HG03354 (cell line): ENCODE measurements around the gene CD68.
A peak's percentile ranks its signal among the peaks of the same experiment; 100 is the strongest.

Experiments
- ATAC-seq: cut with Tn5 transposase; IDR thresholded peaks from one replicate; pipeline ENCODE4 v1.9.1; 2021; ENCODE audit warnings: mild to moderate bottlenecking; ENCODE audit not compliant: unreplicated experiment, poor library complexity, severe bottlenecking

Gene CD68

GRCh38 chr17:7579001-7579833, at the start of gene CD68:
Gene CD68, plus strand, starts transcription at chr17:7579638. Its CDS starts 40 bp downstream, at chr17:7579678.
- peak; percentile 40 for ATAC-seq

GRCh38 chr17:7530023-7530900, 49.2 kb upstream of the CD68 start:
- ATAC-seq, result no peak

GRCh38 chr17:7538050-7538449, 41.4 kb upstream of the CD68 start:
- no peak for ATAC-seq

DNA sequence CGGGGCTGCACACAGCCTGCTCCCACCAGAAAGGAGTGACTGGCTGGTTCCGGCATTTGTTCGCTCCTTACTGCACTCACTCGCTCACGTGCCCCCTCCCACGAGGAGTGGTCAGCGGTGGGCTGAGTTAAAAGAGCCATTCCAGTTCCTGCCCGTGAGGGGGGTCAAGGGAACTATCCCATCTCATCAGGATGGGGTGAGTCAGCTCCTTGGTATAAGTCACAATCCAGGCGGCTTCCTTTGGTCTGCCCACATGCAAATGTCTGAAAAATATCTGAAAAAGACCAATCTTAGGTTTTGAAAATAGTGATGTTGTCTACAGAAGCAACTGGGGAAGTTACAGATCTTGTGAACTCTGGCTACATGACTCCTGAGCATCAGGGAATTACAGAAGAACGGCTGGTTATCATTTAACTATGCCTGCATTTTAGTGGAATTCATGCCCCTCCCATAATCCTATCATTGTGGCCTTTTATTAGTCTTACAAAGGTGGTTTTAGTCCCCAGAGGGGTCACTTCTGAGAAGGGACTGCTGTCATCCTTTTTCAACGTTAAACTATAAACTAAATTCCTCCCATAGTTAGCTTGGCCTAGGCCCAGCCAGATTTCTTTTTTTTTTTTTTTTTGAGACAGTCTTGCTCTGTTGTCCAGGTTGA, 40.4 kb upstream of the CD68 start:
- no peak for ATAC-seq

GRCh38 chr17:7541074-7541621, 38.3 kb upstream of the CD68 start:
- ATAC-seq, result no peak

DNA sequence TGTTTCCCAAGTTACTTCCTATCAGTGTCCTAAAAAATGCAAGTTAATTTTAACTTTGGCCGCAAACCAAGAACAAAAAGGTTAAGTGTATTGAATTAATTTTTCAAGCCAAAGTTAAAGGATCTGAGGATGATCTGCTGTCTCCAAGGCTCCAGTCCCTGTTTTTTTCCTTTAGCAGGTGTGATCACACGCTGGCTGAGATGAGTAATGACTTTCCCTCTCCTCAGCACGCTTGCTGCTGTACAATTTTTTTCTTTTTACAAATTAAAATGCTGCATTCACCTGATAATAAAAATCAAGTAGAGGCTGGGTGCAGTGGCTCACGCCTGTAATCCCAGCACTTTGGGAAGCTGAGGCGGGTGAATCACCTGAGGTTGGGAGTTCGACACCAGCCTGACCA, 34.5 kb upstream of the CD68 start:
- no peak for ATAC-seq

DNA sequence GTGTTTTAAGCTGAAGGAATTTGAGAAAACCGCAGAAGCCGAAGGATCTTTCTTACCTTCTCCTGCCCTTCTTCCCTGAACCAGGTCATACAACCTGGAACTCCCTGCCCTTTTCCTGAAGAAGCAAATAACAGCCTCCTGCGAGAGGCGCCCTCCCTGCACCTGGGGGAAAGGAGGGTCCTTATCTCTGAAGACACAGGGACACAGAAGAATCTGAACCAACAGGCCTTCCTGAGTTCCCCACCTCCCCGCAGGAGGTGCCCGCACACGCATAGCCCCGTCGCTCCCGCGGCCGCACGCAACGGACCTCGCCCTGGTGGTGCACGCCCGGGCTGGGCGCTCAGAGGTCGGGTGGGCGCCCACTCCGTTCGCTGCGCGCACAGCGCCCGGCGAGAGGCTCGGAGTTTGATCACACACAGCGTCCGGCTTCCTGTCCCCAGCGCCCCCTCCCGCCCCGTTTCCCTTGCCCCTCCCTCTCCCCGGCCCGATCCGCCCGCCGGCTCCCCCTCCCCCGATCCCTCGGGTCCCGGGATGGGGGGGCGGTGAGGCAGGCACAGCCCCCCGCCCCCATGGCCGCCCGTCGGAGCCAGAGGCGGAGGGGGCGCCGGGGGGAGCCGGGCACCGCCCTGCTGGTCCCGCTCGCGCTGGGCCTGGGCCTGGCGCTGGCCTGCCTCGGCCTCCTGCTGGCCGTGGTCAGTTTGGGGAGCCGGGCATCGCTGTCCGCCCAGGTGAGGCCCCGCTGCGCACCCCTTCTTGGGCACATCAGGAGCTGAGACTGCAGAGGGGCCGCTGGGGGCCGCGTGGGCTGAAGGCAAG, 30.6 kb upstream of the CD68 start, which contains the start of gene TNFSF12:
TNFSF12 (plus strand) TSS at position 474 of the 816 bp plus-strand sequence; CDS start at position 570, 96 bp downstream.
- ATAC-seq, result no peak

DNA sequence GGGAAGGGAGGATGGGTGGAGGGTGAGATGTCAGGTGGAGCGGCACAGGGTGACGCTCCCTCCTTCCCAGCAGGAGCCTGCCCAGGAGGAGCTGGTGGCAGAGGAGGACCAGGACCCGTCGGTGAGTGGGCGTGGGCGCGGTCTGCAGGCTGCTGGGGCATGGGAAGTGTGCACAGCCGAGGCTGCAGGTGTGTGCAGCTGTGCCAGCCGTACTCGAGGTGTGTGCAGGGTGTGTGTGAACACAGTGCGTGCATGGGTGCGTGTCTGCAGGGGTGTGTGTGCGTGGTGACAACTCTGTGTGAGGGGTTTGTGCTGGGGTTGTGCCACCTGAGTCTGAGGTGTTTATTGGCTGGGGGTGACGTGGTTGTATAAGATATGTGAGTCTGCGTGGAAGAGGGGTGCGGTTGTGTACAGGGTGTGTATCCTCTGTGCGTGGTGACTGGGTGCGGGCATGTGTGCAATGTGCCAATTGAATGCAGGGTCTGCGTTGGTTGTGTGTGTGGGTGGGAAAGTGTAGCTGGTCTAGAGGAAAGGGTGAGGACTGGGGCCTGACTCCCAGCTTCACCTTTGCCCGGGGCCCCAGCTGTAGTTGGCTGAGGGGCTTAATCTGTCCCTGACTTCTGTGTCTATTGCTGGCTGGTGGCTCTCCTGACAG, 29.9 kb upstream of the CD68 start:
- no peak for ATAC-seq

GRCh38 chr17:7550344-7550743, 29.1 kb upstream of the CD68 start:
- no peak for ATAC-seq

DNA sequence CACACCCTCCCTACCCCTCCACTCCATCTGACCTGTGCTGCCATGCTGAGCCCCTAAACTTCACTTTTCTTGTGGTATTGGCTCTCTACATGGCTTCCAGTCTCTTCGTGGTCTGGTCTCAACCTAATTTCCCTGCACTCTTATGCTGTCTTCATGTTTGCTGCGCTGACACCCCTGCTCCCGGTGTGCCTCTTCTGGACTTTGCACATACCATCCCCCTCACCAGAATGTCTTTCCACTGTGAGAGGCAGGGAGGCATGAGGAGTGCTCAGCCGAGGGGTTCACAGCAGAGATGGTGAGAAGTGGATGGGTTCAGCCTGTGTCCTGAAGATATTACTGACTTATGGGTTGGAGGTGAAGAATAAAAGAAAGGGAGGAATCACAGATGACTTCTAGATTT, 28.0 kb upstream of the CD68 start:
- ATAC-seq, result no peak

GRCh38 chr17:7552621-7553051, 26.8 kb upstream of the CD68 start:
- ATAC-seq, result peak; percentile 71

GRCh38 chr17:7553356-7553755, 26.1 kb upstream of the CD68 start:
- no peak for ATAC-seq

GRCh38 chr17:7555320-7555948, 24.0 kb upstream of the CD68 start:
- ATAC-seq, result no peak

GRCh38 chr17:7556627-7557026, 22.8 kb upstream of the CD68 start:
- ATAC-seq, result no peak

GRCh38 chr17:7557147-7557764, 22.2 kb upstream of the CD68 start:
- ATAC-seq, result no peak

DNA sequence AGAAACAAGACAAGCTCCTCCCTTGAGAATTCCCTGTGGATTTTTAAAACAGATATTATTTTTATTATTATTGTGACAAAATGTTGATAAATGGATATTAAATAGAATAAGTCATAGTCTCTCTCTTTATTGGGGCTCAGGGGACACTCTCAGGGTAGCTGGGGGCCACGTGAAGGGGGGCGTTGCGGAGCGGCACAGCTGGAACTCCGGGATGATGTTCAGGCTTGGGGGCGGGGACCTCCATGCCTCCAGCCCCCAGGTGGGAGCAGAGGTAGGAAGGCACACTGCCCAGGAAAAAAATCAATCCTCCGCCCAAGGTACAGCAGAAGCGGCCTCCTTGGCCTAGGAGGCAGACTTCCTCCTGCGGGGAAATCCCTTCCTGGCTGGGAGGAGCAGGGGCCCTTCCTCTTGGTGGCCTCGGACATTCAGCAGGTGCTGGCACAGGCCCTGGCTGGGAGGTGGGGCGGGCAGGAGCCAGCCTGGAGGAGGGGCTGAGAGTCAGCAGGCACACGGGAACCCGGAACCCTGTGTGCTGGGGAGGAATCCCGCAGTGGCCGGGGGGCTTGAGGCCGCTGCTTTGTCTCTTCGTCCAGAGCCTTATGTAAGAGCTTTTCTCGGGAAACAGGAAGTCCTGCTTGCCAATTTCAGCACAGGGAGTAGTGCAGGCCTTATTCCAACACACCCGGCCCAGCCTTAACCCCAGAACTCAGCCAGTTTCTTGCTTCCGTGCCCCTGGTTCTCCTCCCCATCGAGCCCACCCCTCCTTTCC, 21.5 kb upstream of the CD68 start:
- no peak for ATAC-seq
